ENCODE results near the gene ZNF784. TPM values are rescaled to one million over a fixed set of nuclear protein-coding genes. Genes with fewer than 3 reads are reported as not detected.

The ZNF784 gene
- total and polyA plus RNA-seq, 2 of the 4 experiments (the other 2 are of a cell fraction) = 2.5 to 3.7 TPM

DNA sequence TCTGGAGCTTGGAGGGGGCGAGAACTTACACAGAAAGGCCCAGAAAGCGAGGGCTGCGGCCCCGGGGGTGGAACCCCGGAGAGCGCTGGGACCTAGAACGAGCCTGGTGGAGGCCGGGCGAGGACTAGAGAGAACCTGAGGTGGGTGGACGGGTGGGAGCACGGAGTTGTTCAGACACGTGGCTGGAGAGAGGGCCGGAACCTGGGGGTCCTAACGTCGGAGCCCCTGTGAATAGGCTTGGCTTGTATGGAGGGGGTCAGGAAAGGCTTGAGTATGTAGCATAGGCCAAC is 19.5 kb upstream of the ZNF784 start:
- peak overlapping the region; percentile 14 for H4K5ac ChIP-seq (ENCODE audit: low read depth, low read length)
- no peaks in the 10 kb centered on the region for H3K9me1 ChIP-seq (ENCODE audit: insufficient read depth, low read length)
- dilution Hi-C loops (cut with HindIII; ENCODE audit: low sequenced_read_pairs, unreplicated experiment) (no loop called here), intact Hi-C loops (cut with micrococcal nuclease) (no loop called here), in situ Hi-C loops (cut with MboI; ENCODE audit: low sequenced_read_pairs) (loop anchor here (25.0 kb wide), 2 partner anchors 357 to 532 kb away; partner anchors contain the start of genes BRSK1, HSPBP1 and PPP1R12C)
- H2BK20ac ChIP-seq (ENCODE audit: low read depth, low read length) = no peak overlapping the region
- peak overlapping the region; percentile 1 for H2BK5ac ChIP-seq (ENCODE audit: low read depth, low read length, poor library complexity, severe bottlenecking)
- peak overlapping the region; percentile 70 for H2AFZ ChIP-seq (replicated peaks; ENCODE audit: low read length, poor library complexity)
- BruUV-seq (replicated peaks) = no TSS peak
- DNase-seq (no peak), ATAC-seq (ENCODE audit: low read depth) (peak; percentile 0)
- peak overlapping the region; percentile 87 for H3K4me2 ChIP-seq (ENCODE audit: low read depth, low read length)
- H4K8ac ChIP-seq (ENCODE audit: low read depth in 2 of 2, low read length in 2 of 2) = peak overlapping the region; percentile 68 to 72; a peak in 1 of 4 replicates
- H3K27ac ChIP-seq (ENCODE audit: insufficient read depth, low read length) = peak overlapping the region; percentile 71
- peak overlapping the region; percentile 96 for H2AK9ac ChIP-seq (replicated peaks; ENCODE audit: low read depth, low read length, poor library complexity)
- no peaks in the 10 kb centered on the region for H4K20me1 ChIP-seq (ENCODE audit: insufficient read depth, low read length)
- H3K18ac ChIP-seq (ENCODE audit: low read depth, low read length) = no peak overlapping the region
- CTCF ChIA-PET = no interaction called here
- no peak overlapping the region for H2BK15ac ChIP-seq (ENCODE audit: low read depth, low read length)
- peak overlapping the region; percentile 74 for H3K4me3 ChIP-seq (ENCODE audit: insufficient read depth, low read depth, low read length)
- H3K9ac ChIP-seq (ENCODE audit: low read depth, low read length) = peak overlapping the region; percentile 84
- peak overlapping the region; percentile 29 for H3K56ac ChIP-seq (ENCODE audit: extremely low read depth, insufficient read depth, low read length)
- H3K9me3 ChIP-seq (ENCODE audit: control insufficient read depth, insufficient read depth, low read length) = no peaks in the 10 kb centered on the region
- no peak overlapping the region; the same call in 1 of the 2 replicates for H2BK120ac ChIP-seq (ENCODE audit: low read depth, low read length)
- peak overlapping the region; percentile 79 for H3K4ac ChIP-seq (ENCODE audit: low read depth, low read length)
- H3K23ac ChIP-seq (ENCODE audit: low read depth, low read length) = peak overlapping the region; percentile 72; the same call in 1 of the 2 replicates
- H4K91ac ChIP-seq (ENCODE audit: insufficient read depth, low read depth, low read length) = peak overlapping the region; percentile 19
- peak overlapping the region; percentile 89 for H3K14ac ChIP-seq (replicated peaks; ENCODE audit: low read depth, low read length)
- POLR2A ChIA-PET (ENCODE audit: unreplicated experiment) = interaction anchor here (1.0 kb wide), 1 partner anchor 11 kb away, joined by 4 read pairs; no protein-coding TSS in a partner anchor
- peaks cover 12% of the 10 kb centered on the region for H3K36me3 ChIP-seq (ENCODE audit: control insufficient read depth, insufficient read depth, low read length)
- 0% methylated on average over 14 of the region's 15 CpGs; no CpG with 5 or more reads in 1 of the 2 experiments for WGBS, 2 experiments (ENCODE audit: extremely low coverage in 2 of 2, insufficient read length in 1 of 2)
- TF ChIP-seq RAD21 (IDR thresholded peaks at IDR 0.05; ENCODE audit: low read length) = no peak
- no peak for TF ChIP-seq RFX5 (IDR thresholded peaks at IDR 0.05; ENCODE audit: low read depth, low read length)
- no peak for TF ChIP-seq MAZ (IDR thresholded peaks at IDR 0.05; ENCODE audit: borderline replicate concordance, low read depth, low read length)
- TF ChIP-seq POLR2A (IDR thresholded peaks at IDR 0.05; ENCODE audit: low read depth, low read length) = 0 out of 2 replicates have a peak, but pooled peaks have one; percentile 1
- peaks cover 13% of the 10 kb centered on the region for H3K4me1 ChIP-seq (ENCODE audit: control insufficient read depth, insufficient read depth, low read length)
- H3K27me3 ChIP-seq (ENCODE audit: control insufficient read depth, insufficient read depth, low read length) = no peaks in the 10 kb centered on the region
- peaks cover 34 to 77% of the 10 kb centered on the region in 2 experiments for H3K79me1 ChIP-seq (ENCODE audit: low read depth in 1 of 2, low read length in 2 of 2)
- H2AK5ac ChIP-seq (ENCODE audit: low read depth, low read length) = peak overlapping the region; percentile 97; the same call in 1 of the 2 replicates

Data from IMR-90 (cell line).